ENCODE measurements around the gene HJV.
"Not testable (repeated sequence)": the region's sequence is repeated elsewhere in the genome, so short reads cannot be mapped to it uniquely, and the experiment has no call there.

- TF ChIP-seq EZH2 (IDR thresholded peaks at IDR 0.05; ENCODE audit: low read length, missing control alignments); CTCF (conservative IDR thresholded peaks at IDR 0.05 in 1 of 2, IDR thresholded peaks at IDR 0.05 in 1 of 2; ENCODE audit: low read depth in 1 of 2, low read length in 2 of 2): not testable (repeated sequence)
Observed at GRCh38 chr1:146051852-146052676, 30.5 kb upstream of the HJV start.
